IMR-90 (cell line): Measurements from ENCODE around the gene PLPP4.

Source experiments
- CHD1 ChIP-seq: IDR thresholded peaks from 2 replicates; pipeline ENCODE4 v1.6.1; 2012; ENCODE audit warnings: low read depth, low read length, improper control_type of control experiment
- FOS ChIP-seq: fragments of 150-350 bp; IDR thresholded peaks from 2 replicates; pipeline ENCODE4 v1.6.1; 2016; ENCODE audit warnings: low read depth, low read length
- MAZ ChIP-seq: IDR thresholded peaks from 2 replicates; pipeline ENCODE4 v1.6.1; 2012; ENCODE audit warnings: low read depth, mild to moderate bottlenecking, low read length, improper control_type of control experiment, moderate library complexity, borderline replicate concordance
- POLR2A ChIP-seq: IDR thresholded peaks from 2 replicates; pipeline ENCODE4 v1.6.1; 2012; ENCODE audit warnings: mild to moderate bottlenecking, low read depth, low read length
- TF ChIP-seq, protein P1 (sequence below): conservative IDR thresholded peaks from 2 replicates; pipeline ENCODE4 v1.5.1; 2012; ENCODE audit warnings: mild to moderate bottlenecking, low read depth, low read length, improper control_type of control experiment

DNA sequence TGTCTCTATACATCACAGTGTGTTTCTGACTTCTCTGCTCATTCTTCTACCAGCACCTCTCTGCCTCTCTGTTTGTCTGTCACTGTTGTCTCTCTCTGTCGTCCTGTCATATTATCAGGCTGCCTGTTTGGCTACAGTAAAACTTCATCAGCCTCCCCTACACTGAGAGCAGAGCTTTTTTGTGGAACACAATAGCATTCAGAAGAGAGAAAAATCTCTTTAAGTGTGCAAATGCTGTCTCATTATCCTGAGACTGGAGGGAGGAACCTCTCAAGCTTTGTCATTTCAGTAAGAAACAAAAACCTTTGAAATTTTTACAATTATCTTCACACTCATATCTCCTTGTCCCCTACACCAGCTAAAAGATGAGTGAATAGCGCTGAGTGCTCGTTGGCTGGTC lies 148.4 kb downstream of the PLPP4 start:
- TF ChIP-seq CHD1 = no peak
- TF ChIP-seq, protein P1, sequence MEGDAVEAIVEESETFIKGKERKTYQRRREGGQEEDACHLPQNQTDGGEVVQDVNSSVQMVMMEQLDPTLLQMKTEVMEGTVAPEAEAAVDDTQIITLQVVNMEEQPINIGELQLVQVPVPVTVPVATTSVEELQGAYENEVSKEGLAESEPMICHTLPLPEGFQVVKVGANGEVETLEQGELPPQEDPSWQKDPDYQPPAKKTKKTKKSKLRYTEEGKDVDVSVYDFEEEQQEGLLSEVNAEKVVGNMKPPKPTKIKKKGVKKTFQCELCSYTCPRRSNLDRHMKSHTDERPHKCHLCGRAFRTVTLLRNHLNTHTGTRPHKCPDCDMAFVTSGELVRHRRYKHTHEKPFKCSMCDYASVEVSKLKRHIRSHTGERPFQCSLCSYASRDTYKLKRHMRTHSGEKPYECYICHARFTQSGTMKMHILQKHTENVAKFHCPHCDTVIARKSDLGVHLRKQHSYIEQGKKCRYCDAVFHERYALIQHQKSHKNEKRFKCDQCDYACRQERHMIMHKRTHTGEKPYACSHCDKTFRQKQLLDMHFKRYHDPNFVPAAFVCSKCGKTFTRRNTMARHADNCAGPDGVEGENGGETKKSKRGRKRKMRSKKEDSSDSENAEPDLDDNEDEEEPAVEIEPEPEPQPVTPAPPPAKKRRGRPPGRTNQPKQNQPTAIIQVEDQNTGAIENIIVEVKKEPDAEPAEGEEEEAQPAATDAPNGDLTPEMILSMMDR = no peak
- TF ChIP-seq POLR2A = no peak
- TF ChIP-seq MAZ = no peak
- no peak for TF ChIP-seq FOS
